ES-I3 (cell line): ENCODE measurements around the gene PDE3B.
"Not testable (repeated sequence)": the region's sequence is repeated elsewhere in the genome, so short reads cannot be mapped to it uniquely, and the experiment has no call there.

Experiments
- H3K36me3 ChIP-seq: 2 replicates; pipeline ENCODE4 v1.6.1; 2013; ENCODE audit warnings: mild to moderate bottlenecking, low read length, control low read depth, moderate library complexity; ENCODE audit not compliant: insufficient read depth
- H3K4me1 ChIP-seq: 2 replicates; pipeline ENCODE4 v1.6.1; 2013; ENCODE audit warnings: mild to moderate bottlenecking, control low read depth, low read length; ENCODE audit not compliant: insufficient read depth
- H3K9ac ChIP-seq: 2 replicates; pipeline ENCODE4 v1.6.1; 2013; ENCODE audit warnings: low read depth, mild to moderate bottlenecking, low read length, moderate library complexity
- H3K9me3 ChIP-seq: 2 replicates; pipeline ENCODE4 v1.6.1; 2013; ENCODE audit warnings: mild to moderate bottlenecking, low read length, moderate library complexity; ENCODE audit not compliant: control insufficient read depth, insufficient read depth

The PDE3B gene

GRCh38 chr11:14650064-14650463 lies 6.5 kb downstream of the PDE3B start:
- Histone ChIP-seq H3K9ac (no peak overlapping the region), H3K9me3 (no peaks in the 10 kb centered on the region), H3K36me3 (no peaks in the 10 kb centered on the region), H3K4me1 (no peaks in the 10 kb centered on the region)

GRCh38 chr11:14653090-14653489 lies 9.5 kb downstream of the PDE3B start:
- no peak overlapping the region for H3K9ac ChIP-seq
- no peaks in the 10 kb centered on the region for H3K36me3 ChIP-seq
- H3K4me1 ChIP-seq, result no peaks in the 10 kb centered on the region
- H3K9me3 ChIP-seq, result no peaks in the 10 kb centered on the region

- no peaks in the 10 kb centered on the region for H3K9me3 ChIP-seq
- no peak overlapping the region for H3K9ac ChIP-seq
- no peaks in the 10 kb centered on the region for H3K4me1 ChIP-seq
- H3K36me3 ChIP-seq, result no peaks in the 10 kb centered on the region
Measured at GRCh38 chr11:14655435-14655834, 11.8 kb downstream of the PDE3B start.

GRCh38 chr11:14656536-14657457 lies 13.2 kb downstream of the PDE3B start:
- Histone ChIP-seq H3K4me1 (no peaks in the 10 kb centered on the region), H3K9me3 (no peaks in the 10 kb centered on the region), H3K9ac (no peak overlapping the region), H3K36me3 (no peaks in the 10 kb centered on the region)

GRCh38 chr11:14657841-14658240 lies 14.2 kb downstream of the PDE3B start:
- no peaks in the 10 kb centered on the region for H3K36me3 ChIP-seq
- no peak overlapping the region for H3K9ac ChIP-seq
- H3K4me1 ChIP-seq, result no peaks in the 10 kb centered on the region
- H3K9me3 ChIP-seq, result no peaks in the 10 kb centered on the region

- not testable (repeated sequence) for H3K4me1 ChIP-seq, H3K36me3 ChIP-seq, H3K9me3 ChIP-seq, H3K9ac ChIP-seq
Measured at GRCh38 chr11:14664926-14665325, 21.3 kb downstream of the PDE3B start.

GRCh38 chr11:14667329-14667728 lies 23.7 kb downstream of the PDE3B start:
- not testable (repeated sequence) for H3K9me3 ChIP-seq, H3K4me1 ChIP-seq, H3K36me3 ChIP-seq, H3K9ac ChIP-seq

GRCh38 chr11:14668731-14669301 lies 25.2 kb downstream of the PDE3B start:
- no peak overlapping the region for H3K9ac ChIP-seq
- H3K4me1 ChIP-seq, result no peaks in the 10 kb centered on the region

GRCh38 chr11:14669499-14669898 lies 25.9 kb downstream of the PDE3B start:
- Histone ChIP-seq H3K9me3 (no peaks in the 10 kb centered on the region), H3K36me3 (no peaks in the 10 kb centered on the region), H3K9ac (no peak overlapping the region), H3K4me1 (no peaks in the 10 kb centered on the region)

More at GRCh38 chr11:14668731-14669301, 25.2 kb downstream of the PDE3B start:
- Histone ChIP-seq H3K36me3 (no peaks in the 10 kb centered on the region), H3K9me3 (no peaks in the 10 kb centered on the region)

GRCh38 chr11:14669958-14670357 lies 26.4 kb downstream of the PDE3B start:
- Histone ChIP-seq H3K9me3 (no peaks in the 10 kb centered on the region), H3K9ac (no peak overlapping the region), H3K36me3 (no peaks in the 10 kb centered on the region), H3K4me1 (no peaks in the 10 kb centered on the region)

GRCh38 chr11:14672635-14673034 lies 29.0 kb downstream of the PDE3B start:
- Histone ChIP-seq H3K4me1 (no peaks in the 10 kb centered on the region), H3K36me3 (no peaks in the 10 kb centered on the region), H3K9ac (no peak overlapping the region), H3K9me3 (no peaks in the 10 kb centered on the region)

- Histone ChIP-seq H3K4me1 (no peaks in the 10 kb centered on the region), H3K9me3 (no peaks in the 10 kb centered on the region), H3K9ac (no peak overlapping the region), H3K36me3 (no peaks in the 10 kb centered on the region)
Measured at GRCh38 chr11:14673421-14673820, 29.8 kb downstream of the PDE3B start.

GRCh38 chr11:14673824-14674405 lies 30.3 kb downstream of the PDE3B start:
- Histone ChIP-seq H3K4me1 (no peaks in the 10 kb centered on the region), H3K36me3 (no peaks in the 10 kb centered on the region), H3K9ac (no peak overlapping the region), H3K9me3 (no peaks in the 10 kb centered on the region)

- no peaks in the 10 kb centered on the region for H3K4me1 ChIP-seq
- H3K9ac ChIP-seq, result no peak overlapping the region
- no peaks in the 10 kb centered on the region for H3K9me3 ChIP-seq
- H3K36me3 ChIP-seq, result no peaks in the 10 kb centered on the region
Measured at GRCh38 chr11:14676068-14676467, 32.5 kb downstream of the PDE3B start.

GRCh38 chr11:14677146-14677545 lies 33.5 kb downstream of the PDE3B start:
- Histone ChIP-seq H3K9me3 (no peaks in the 10 kb centered on the region), H3K4me1 (no peaks in the 10 kb centered on the region), H3K9ac (no peak overlapping the region), H3K36me3 (no peaks in the 10 kb centered on the region)
